ENCODE measurements around the gene MB.

MB gene

GRCh38 chr22:35616043-35616442 lies 1.1 kb downstream of the MB start:
- no peaks in the 10 kb centered on the region for H3K27me3 ChIP-seq (replicated peaks)
- in situ Hi-C loops (cut with HindIII; ENCODE audit: low pct_ligation_motif_present, low sequenced_read_pairs): no loop called here
- no peak overlapping the region for H3K27ac ChIP-seq
- TF ChIP-seq CTCF (IDR thresholded peaks at IDR 0.05; ENCODE audit: low read depth, low read length, missing control alignments): no peak
- DNase-seq: no peak
- no peak overlapping the region for H3K4me3 ChIP-seq (ENCODE audit: low read depth, low read length)
- H3K36me3 ChIP-seq (replicated peaks): no peaks in the 10 kb centered on the region

- no peaks in the 10 kb centered on the region for H3K36me3 ChIP-seq (replicated peaks)
- DNase-seq: no peak
- in situ Hi-C loops (cut with HindIII; ENCODE audit: low pct_ligation_motif_present, low sequenced_read_pairs): no loop called here
- H3K27me3 ChIP-seq (replicated peaks): no peaks in the 10 kb centered on the region
- H3K27ac ChIP-seq: no peak overlapping the region
- no peak for TF ChIP-seq CTCF (IDR thresholded peaks at IDR 0.05; ENCODE audit: low read depth, low read length, missing control alignments)
- no peak overlapping the region for H3K4me3 ChIP-seq (ENCODE audit: low read depth, low read length)
These were observed 2.0 kb downstream of the MB start for GRCh38 chr22:35615156-35615555.

GRCh38 chr22:35614404-35614803 lies 2.7 kb downstream of the MB start:
- in situ Hi-C loops (cut with HindIII; ENCODE audit: low pct_ligation_motif_present, low sequenced_read_pairs): no loop called here
- no peak overlapping the region for H3K27ac ChIP-seq
- no peaks in the 10 kb centered on the region for H3K36me3 ChIP-seq (replicated peaks)
- H3K27me3 ChIP-seq (replicated peaks): no peaks in the 10 kb centered on the region
- no peak for TF ChIP-seq CTCF (IDR thresholded peaks at IDR 0.05; ENCODE audit: low read depth, low read length, missing control alignments)
- no peak for DNase-seq
- H3K4me3 ChIP-seq (ENCODE audit: low read depth, low read length): no peak overlapping the region

- no peak overlapping the region for H3K27ac ChIP-seq
- H3K36me3 ChIP-seq (replicated peaks): no peaks in the 10 kb centered on the region
- H3K4me3 ChIP-seq (ENCODE audit: low read depth, low read length): no peak overlapping the region
- H3K27me3 ChIP-seq (replicated peaks): no peaks in the 10 kb centered on the region
- in situ Hi-C loops (cut with HindIII; ENCODE audit: low pct_ligation_motif_present, low sequenced_read_pairs): no loop called here
- TF ChIP-seq CTCF (IDR thresholded peaks at IDR 0.05; ENCODE audit: low read depth, low read length, missing control alignments): no peak
- DNase-seq: no peak
These were observed 4.2 kb downstream of the MB start for GRCh38 chr22:35612903-35613302.

GRCh38 chr22:35611891-35612576 lies 5.1 kb downstream of the MB start:
- Histone ChIP-seq H3K36me3 (replicated peaks) (no peaks in the 10 kb centered on the region), H3K27ac (no peak overlapping the region), H3K4me3 (ENCODE audit: low read depth, low read length) (no peak overlapping the region), H3K27me3 (replicated peaks) (no peaks in the 10 kb centered on the region)
- TF ChIP-seq CTCF (IDR thresholded peaks at IDR 0.05; ENCODE audit: low read depth, low read length, missing control alignments): no peak
- no peak for DNase-seq
- in situ Hi-C loops (cut with HindIII; ENCODE audit: low pct_ligation_motif_present, low sequenced_read_pairs): no loop called here
